HEK293 (cell line): Measurements from ENCODE around the gene METTL6.
"Not testable (repeated sequence)": the region's sequence is repeated elsewhere in the genome, so short reads cannot be mapped to it uniquely, and the experiment has no call there.

Source experiments
- CTCF ChIA-PET: fragments of 350-600 bp; formaldehyde crosslinking; extraction: SDS; loops from one replicate; lab custom pipeline; 2021; ENCODE audit warnings: antibody characterized with exemption; lab: Yijun Ruan, JAX
- POLR2A ChIA-PET: fragments of 300-600 bp; formaldehyde crosslinking; extraction: SDS; loops from one replicate; lab custom pipeline; 2020; ENCODE audit warnings: antibody characterized with exemption, inconsistent platforms; lab: Yijun Ruan, JAX
- H3K27ac ChIP-seq: fragments of 200-500 bp; sonication (Bioruptor generic); 2 replicates; pipeline ENCODE4 v1.5.1; 2014; ENCODE audit warnings: low read depth, low read length, control low read depth, inconsistent platforms; ENCODE audit errors: extremely low read depth
- H3K36me3 ChIP-seq, 2 experiments: fragments of 200-500 bp in 1 of 2; sonication (Bioruptor generic) in 1 of 2; 1 replicate in 1 of 2; 2 replicates in 1 of 2; pipeline ENCODE4 v1.5.1; 2014 to 2017; ENCODE audit warnings: inconsistent platforms in 2 of 2, low read length in 2 of 2; ENCODE audit not compliant: control insufficient read depth in 2 of 2, insufficient read depth in 1 of 2
- H3K4me1 ChIP-seq: fragments of 200-500 bp; sonication (Bioruptor generic); 2 replicates; pipeline ENCODE4 v1.5.1; 2014; ENCODE audit warnings: mild to moderate bottlenecking, low read length, inconsistent platforms; ENCODE audit not compliant: control insufficient read depth, insufficient read depth
- H3K4me3 ChIP-seq: 2 replicates; pipeline ENCODE4 v1.5.1; 2011; ENCODE audit warnings: low read depth, mild to moderate bottlenecking, control low read depth, low read length, moderate library complexity
- H3K9me3 ChIP-seq: fragments of 200-500 bp; sonication (Bioruptor generic); 2 replicates; pipeline ENCODE4 v1.5.1; 2014; ENCODE audit warnings: low read depth, low read length, inconsistent platforms; ENCODE audit not compliant: control insufficient read depth, insufficient read depth
- BCL11B ChIP-seq: fragments of 450-650 bp; formaldehyde crosslinking; IDR thresholded peaks from 2 replicates; pipeline ENCODE4 v1.5.1; 2016; ENCODE audit warnings: low read depth, missing biosample characterization, missing genetic modification characterization
- GLI2 ChIP-seq: fragments of 450-650 bp; formaldehyde crosslinking; IDR thresholded peaks from 2 replicates; pipeline ENCODE4; 2017; ENCODE audit warnings: missing biosample characterization, missing genetic modification characterization, low read depth, borderline replicate concordance
- KLF8 ChIP-seq: fragments of 450-650 bp; formaldehyde crosslinking; IDR thresholded peaks from 2 replicates; pipeline ENCODE4 v1.5.1; 2016; ENCODE audit warnings: missing biosample characterization, missing genetic modification characterization
- MYNN ChIP-seq: fragments of 450-650 bp; formaldehyde crosslinking; IDR thresholded peaks from 2 replicates; pipeline ENCODE4 v1.5.1; 2016; ENCODE audit warnings: missing biosample characterization, missing genetic modification characterization, borderline replicate concordance
- OSR2 ChIP-seq: fragments of 450-650 bp; formaldehyde crosslinking; IDR thresholded peaks from 2 replicates; pipeline ENCODE4 v1.5.1; 2016; ENCODE audit warnings: missing biosample characterization, missing genetic modification characterization
- PRDM1 ChIP-seq: fragments of 450-650 bp; formaldehyde crosslinking; IDR thresholded peaks from 2 replicates; pipeline ENCODE4; 2016; ENCODE audit warnings: missing biosample characterization, missing genetic modification characterization
- RBAK ChIP-seq: fragments of 450-650 bp; formaldehyde crosslinking; IDR thresholded peaks from 2 replicates; pipeline ENCODE4 v1.5.1; 2016; ENCODE audit warnings: missing biosample characterization, missing genetic modification characterization
- ZBTB7A ChIP-seq: fragments of 450-650 bp; formaldehyde crosslinking; IDR thresholded peaks from 2 replicates; pipeline ENCODE4 v1.5.1; 2016; ENCODE audit warnings: low read depth, missing biosample characterization, missing genetic modification characterization
- ZNF10 ChIP-seq: fragments of 450-650 bp; formaldehyde crosslinking; IDR thresholded peaks from 2 replicates; pipeline ENCODE4 v1.5.1; 2017; ENCODE audit warnings: missing biosample characterization, missing genetic modification characterization
- ZNF133 ChIP-seq: fragments of 450-650 bp; formaldehyde crosslinking; IDR thresholded peaks from 2 replicates; pipeline ENCODE4 v1.5.1; 2016; ENCODE audit warnings: missing biosample characterization, missing genetic modification characterization
- ZNF16 ChIP-seq: fragments of 450-650 bp; formaldehyde crosslinking; IDR thresholded peaks from 2 replicates; pipeline ENCODE4 v1.5.1; 2016; ENCODE audit warnings: low read depth, missing biosample characterization, missing genetic modification characterization
- ZNF174 ChIP-seq: fragments of 450-650 bp; formaldehyde crosslinking; IDR thresholded peaks from 2 replicates; pipeline ENCODE4 v1.5.0; 2017; ENCODE audit warnings: missing biosample characterization, mild to moderate bottlenecking, missing genetic modification characterization
- ZNF426 ChIP-seq: fragments of 450-650 bp; formaldehyde crosslinking; IDR thresholded peaks from 2 replicates; pipeline ENCODE4 v1.5.1; 2017; ENCODE audit warnings: missing biosample characterization, missing genetic modification characterization, mild to moderate bottlenecking, inconsistent platforms, moderate library complexity
- ZNF501 ChIP-seq: fragments of 450-650 bp; formaldehyde crosslinking; IDR thresholded peaks from 2 replicates; pipeline ENCODE4 v1.5.1; 2016; ENCODE audit warnings: missing biosample characterization, missing genetic modification characterization
- ZNF561 ChIP-seq: fragments of 450-650 bp; IDR thresholded peaks from 2 replicates; pipeline ENCODE4 v1.5.1; 2018; ENCODE audit warnings: missing biosample characterization, missing genetic modification characterization, borderline replicate concordance
- TF ChIP-seq, protein P1 (sequence below): fragments of 450-650 bp; formaldehyde crosslinking; IDR thresholded peaks from 2 replicates; pipeline ENCODE4 v1.5.1; 2016; ENCODE audit warnings: missing biosample characterization, missing genetic modification characterization
- TF ChIP-seq, protein P2 (sequence below): fragments of 450-650 bp; IDR thresholded peaks from 2 replicates; pipeline ENCODE4 v1.5.1; 2018; ENCODE audit warnings: missing biosample characterization, missing genetic modification characterization
- TF ChIP-seq, protein P3 (sequence below): fragments of 450-650 bp; formaldehyde crosslinking; IDR thresholded peaks from 2 replicates; pipeline ENCODE4 v1.5.1; 2016; ENCODE audit warnings: missing biosample characterization, missing genetic modification characterization
- TF ChIP-seq, protein P4 (sequence below): fragments of 450-650 bp; formaldehyde crosslinking; IDR thresholded peaks from 2 replicates; pipeline ENCODE4 v1.5.1; 2016; ENCODE audit warnings: missing biosample characterization, missing genetic modification characterization
- TF ChIP-seq, protein P5 (sequence below): fragments of 450-650 bp; formaldehyde crosslinking; IDR thresholded peaks from 2 replicates; pipeline ENCODE4 v1.5.1; 2016; ENCODE audit warnings: missing biosample characterization, missing genetic modification characterization

METTL6 gene

DNA sequence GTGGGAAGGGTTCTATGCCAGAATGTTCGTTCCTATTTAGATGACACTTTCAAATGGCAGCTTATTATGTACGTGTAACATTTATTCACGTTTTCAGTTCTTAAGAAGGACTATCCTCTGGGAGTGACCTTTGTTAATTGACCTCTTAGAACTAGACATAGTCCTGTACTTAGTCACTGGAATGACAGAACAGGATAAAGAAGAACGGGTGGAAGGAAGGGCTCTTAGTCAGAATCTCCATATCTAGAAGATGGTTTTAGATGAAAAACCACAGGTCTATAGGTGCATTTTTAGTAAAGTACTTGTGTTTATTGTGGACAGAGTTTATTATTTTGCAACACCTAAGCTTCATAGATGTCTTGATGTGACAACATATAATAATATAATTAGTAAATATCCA, 6.5 kb downstream of the METTL6 start:
- CTCF ChIA-PET = interaction anchor here (0.6 kb wide), 1 partner anchor 1602 kb away, joined by 4 read pairs; no protein-coding TSS in a partner anchor
- no peaks in the 10 kb centered on the region for H3K4me1 ChIP-seq
- H3K27ac ChIP-seq = no peak overlapping the region
- no peak for TF ChIP-seq KLF8 (tag by site-specific recombination)
- TF ChIP-seq ZNF133 = no peak
- TF ChIP-seq, protein P1, sequence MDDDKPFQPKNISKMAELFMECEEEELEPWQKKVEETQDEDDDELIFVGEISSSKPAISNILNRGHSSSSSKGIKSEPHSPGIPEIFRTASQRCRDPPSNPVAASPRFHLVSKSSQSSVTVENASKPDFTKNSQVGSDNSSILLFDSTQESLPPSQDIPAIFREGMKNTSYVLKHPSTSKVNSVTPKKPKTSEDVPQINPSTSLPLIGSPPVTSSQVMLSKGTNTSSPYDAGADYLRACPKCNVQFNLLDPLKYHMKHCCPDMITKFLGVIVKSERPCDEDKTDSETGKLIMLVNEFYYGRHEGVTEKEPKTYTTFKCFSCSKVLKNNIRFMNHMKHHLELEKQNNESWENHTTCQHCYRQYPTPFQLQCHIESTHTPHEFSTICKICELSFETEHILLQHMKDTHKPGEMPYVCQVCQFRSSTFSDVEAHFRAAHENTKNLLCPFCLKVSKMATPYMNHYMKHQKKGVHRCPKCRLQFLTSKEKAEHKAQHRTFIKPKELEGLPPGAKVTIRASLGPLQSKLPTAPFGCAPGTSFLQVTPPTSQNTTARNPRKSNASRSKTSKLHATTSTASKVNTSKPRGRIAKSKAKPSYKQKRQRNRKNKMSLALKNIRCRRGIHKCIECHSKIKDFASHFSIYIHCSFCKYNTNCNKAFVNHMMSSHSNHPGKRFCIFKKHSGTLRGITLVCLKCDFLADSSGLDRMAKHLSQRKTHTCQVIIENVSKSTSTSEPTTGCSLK (tag by site-specific recombination) = no peak
- TF ChIP-seq, all 188 proteins: peak for 0
- no peak overlapping the region for H3K4me3 ChIP-seq
- POLR2A ChIA-PET = no interaction called here
- no peaks in the 10 kb centered on the region for H3K9me3 ChIP-seq
- peaks cover 49 to 72% of the 10 kb centered on the region in 2 experiments for H3K36me3 ChIP-seq

DNA sequence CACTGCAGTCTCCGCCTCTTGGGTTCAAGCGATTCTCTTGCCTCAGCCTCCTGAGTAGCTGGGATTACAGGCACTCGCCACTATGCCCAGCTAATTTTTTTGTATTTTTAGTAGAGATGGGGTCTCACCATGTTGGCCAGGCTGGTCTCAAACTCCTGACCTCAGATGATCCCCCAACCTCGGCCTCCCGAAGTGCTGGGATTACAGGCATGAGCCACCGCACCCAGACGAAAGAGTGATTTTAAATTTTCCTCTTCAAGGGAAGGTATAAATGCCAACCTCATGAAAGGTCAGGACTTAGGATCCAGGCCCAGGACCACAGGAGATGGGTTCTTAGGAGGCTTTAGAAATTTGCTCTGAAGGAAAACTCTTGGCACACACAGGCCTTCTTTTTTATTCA, 16.4 kb downstream of the METTL6 start:
- H3K4me3 ChIP-seq, H3K4me1 ChIP-seq, H3K9me3 ChIP-seq, POLR2A ChIA-PET, H3K27ac ChIP-seq: not testable (repeated sequence)
- H3K36me3 ChIP-seq = peaks cover 56 to 74% of the 10 kb centered on the region in 2 experiments
- CTCF ChIA-PET = interaction anchor here (0.7 kb wide), 1 partner anchor 243 kb away, joined by 3 read pairs; no protein-coding TSS in a partner anchor

DNA sequence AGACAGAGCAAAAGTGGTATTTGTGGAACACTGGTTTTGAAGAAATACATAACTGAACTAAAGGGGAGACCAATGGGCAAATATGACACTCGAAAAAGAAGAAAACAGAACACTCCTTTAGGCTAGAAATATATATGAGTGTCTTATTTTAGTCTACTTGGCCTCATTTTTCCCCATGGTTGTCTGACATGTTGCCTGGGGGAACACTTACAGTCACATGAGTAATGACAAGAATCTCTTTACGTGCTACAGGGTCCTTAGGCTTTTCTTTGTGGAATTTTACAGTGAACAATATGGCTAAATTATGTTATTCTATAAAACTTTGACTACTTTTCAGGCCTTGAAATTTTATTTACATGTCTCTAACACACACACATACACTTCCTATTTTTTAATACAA, 17.6 kb downstream of the METTL6 start:
- Histone ChIP-seq H3K4me3 (no peak overlapping the region), H3K27ac (no peak overlapping the region), H3K9me3 (no peaks in the 10 kb centered on the region), H3K36me3 (peaks cover 45 to 62% of the 10 kb centered on the region in 2 experiments), H3K4me1 (no peaks in the 10 kb centered on the region)
- no peak for TF ChIP-seq ZNF174
- TF ChIP-seq, protein P2, sequence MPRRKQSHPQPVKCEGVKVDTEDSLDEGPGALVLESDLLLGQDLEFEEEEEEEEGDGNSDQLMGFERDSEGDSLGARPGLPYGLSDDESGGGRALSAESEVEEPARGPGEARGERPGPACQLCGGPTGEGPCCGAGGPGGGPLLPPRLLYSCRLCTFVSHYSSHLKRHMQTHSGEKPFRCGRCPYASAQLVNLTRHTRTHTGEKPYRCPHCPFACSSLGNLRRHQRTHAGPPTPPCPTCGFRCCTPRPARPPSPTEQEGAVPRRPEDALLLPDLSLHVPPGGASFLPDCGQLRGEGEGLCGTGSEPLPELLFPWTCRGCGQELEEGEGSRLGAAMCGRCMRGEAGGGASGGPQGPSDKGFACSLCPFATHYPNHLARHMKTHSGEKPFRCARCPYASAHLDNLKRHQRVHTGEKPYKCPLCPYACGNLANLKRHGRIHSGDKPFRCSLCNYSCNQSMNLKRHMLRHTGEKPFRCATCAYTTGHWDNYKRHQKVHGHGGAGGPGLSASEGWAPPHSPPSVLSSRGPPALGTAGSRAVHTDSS (tag by site-specific recombination) = no peak
- TF ChIP-seq ZNF10 (tag by site-specific recombination) = no peak
- TF ChIP-seq, protein P3, sequence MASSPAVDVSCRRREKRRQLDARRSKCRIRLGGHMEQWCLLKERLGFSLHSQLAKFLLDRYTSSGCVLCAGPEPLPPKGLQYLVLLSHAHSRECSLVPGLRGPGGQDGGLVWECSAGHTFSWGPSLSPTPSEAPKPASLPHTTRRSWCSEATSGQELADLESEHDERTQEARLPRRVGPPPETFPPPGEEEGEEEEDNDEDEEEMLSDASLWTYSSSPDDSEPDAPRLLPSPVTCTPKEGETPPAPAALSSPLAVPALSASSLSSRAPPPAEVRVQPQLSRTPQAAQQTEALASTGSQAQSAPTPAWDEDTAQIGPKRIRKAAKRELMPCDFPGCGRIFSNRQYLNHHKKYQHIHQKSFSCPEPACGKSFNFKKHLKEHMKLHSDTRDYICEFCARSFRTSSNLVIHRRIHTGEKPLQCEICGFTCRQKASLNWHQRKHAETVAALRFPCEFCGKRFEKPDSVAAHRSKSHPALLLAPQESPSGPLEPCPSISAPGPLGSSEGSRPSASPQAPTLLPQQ = no peak
- no peak for TF ChIP-seq ZBTB7A (tag by site-specific recombination)
- no peak for TF ChIP-seq MYNN (tag by site-specific recombination)
- no peak for TF ChIP-seq PRDM1 (tag by site-specific recombination)
- no peak for TF ChIP-seq ZNF426 (tag by site-specific recombination)
- TF ChIP-seq BCL11B = no peak
- TF ChIP-seq ZNF501 (tag by site-specific recombination) = no peak
- CTCF ChIA-PET = interaction anchor here (3.5 kb wide), 1 partner anchor 142 kb away, joined by 30 read pairs; no protein-coding TSS in a partner anchor
- POLR2A ChIA-PET = no interaction called here

DNA sequence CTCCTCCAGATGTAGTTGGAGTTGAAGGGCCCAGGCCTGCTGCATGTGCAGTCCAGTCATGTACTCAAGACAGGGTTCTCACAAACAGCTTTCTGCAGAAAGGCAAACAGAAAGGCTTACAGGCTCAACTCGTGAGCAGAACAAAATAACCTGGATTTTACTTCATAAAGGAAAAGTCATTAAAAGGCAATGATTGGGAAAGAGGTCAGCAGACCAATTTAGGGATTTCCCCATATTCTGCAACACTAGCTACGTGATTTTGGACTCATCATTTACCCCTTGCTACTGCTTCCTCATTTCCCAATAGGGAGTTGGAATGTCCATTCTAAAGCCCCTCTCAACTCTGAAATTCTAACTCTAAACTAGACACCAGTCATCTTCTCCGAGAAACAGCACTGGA, 18.1 kb downstream of the METTL6 start:
- CTCF ChIA-PET = interaction anchor here (0.6 to 3.5 kb wide), 2 partner anchors 141 to 227 kb away, joined by 4 to 30 read pairs; no protein-coding TSS in a partner anchor
- H3K4me1 ChIP-seq = no peaks in the 10 kb centered on the region
- H3K4me3 ChIP-seq = no peak overlapping the region
- no peak overlapping the region for H3K27ac ChIP-seq
- peaks cover 40 to 57% of the 10 kb centered on the region in 2 experiments for H3K36me3 ChIP-seq
- H3K9me3 ChIP-seq = no peaks in the 10 kb centered on the region
- POLR2A ChIA-PET = no interaction called here
- TF ChIP-seq OSR2 (tag by site-specific recombination) (no peak), ZNF16 (tag by site-specific recombination) (no peak), GLI2 (tag by site-specific recombination) (no peak), ZBTB7A (tag by site-specific recombination) (no peak), RBAK (tag by site-specific recombination) (no peak), ZNF561 (tag by site-specific recombination) (no peak), ZNF10 (tag by site-specific recombination) (no peak)
- TF ChIP-seq, protein P4, sequence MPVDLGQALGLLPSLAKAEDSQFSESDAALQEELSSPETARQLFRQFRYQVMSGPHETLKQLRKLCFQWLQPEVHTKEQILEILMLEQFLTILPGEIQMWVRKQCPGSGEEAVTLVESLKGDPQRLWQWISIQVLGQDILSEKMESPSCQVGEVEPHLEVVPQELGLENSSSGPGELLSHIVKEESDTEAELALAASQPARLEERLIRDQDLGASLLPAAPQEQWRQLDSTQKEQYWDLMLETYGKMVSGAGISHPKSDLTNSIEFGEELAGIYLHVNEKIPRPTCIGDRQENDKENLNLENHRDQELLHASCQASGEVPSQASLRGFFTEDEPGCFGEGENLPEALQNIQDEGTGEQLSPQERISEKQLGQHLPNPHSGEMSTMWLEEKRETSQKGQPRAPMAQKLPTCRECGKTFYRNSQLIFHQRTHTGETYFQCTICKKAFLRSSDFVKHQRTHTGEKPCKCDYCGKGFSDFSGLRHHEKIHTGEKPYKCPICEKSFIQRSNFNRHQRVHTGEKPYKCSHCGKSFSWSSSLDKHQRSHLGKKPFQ (tag by site-specific recombination) = no peak
- TF ChIP-seq, protein P5, sequence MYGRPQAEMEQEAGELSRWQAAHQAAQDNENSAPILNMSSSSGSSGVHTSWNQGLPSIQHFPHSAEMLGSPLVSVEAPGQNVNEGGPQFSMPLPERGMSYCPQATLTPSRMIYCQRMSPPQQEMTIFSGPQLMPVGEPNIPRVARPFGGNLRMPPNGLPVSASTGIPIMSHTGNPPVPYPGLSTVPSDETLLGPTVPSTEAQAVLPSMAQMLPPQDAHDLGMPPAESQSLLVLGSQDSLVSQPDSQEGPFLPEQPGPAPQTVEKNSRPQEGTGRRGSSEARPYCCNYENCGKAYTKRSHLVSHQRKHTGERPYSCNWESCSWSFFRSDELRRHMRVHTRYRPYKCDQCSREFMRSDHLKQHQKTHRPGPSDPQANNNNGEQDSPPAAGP (tag by site-specific recombination) = no peak
